ENCODE data around the gene ACVR1.

The ACVR1 gene

GRCh38 chr2:157747280-157747679 is 128.8 kb downstream of the ACVR1 start:
- TF ChIP-seq CTCF (IDR thresholded peaks at IDR 0.05) = no peak
- DNase-seq (ENCODE audit: low spot score) = no peak
- Histone ChIP-seq H3K27ac (no peak overlapping the region), H3K4me3 (no peak overlapping the region)

- H3K27ac ChIP-seq = no peak overlapping the region
- DNase-seq (ENCODE audit: low spot score) = no peak
- TF ChIP-seq CTCF (IDR thresholded peaks at IDR 0.05) = no peak
- no peak overlapping the region for H3K4me3 ChIP-seq
These were observed 129.7 kb downstream of the ACVR1 start for GRCh38 chr2:157746234-157746950.

GRCh38 chr2:157744571-157745076 is 131.5 kb downstream of the ACVR1 start:
- TF ChIP-seq CTCF (IDR thresholded peaks at IDR 0.05) = no peak
- Histone ChIP-seq H3K4me3 (no peak overlapping the region), H3K27ac (no peak overlapping the region)
- DNase-seq (ENCODE audit: low spot score) = no peak

- no peak for TF ChIP-seq CTCF (IDR thresholded peaks at IDR 0.05)
- no peak overlapping the region for H3K4me3 ChIP-seq
- H3K27ac ChIP-seq = no peak overlapping the region
- DNase-seq (ENCODE audit: low spot score) = no peak
These were observed 133.1 kb downstream of the ACVR1 start for GRCh38 chr2:157743051-157743450.

- H3K27ac ChIP-seq = no peak overlapping the region
- DNase-seq (ENCODE audit: low spot score) = no peak
- TF ChIP-seq CTCF (IDR thresholded peaks at IDR 0.05) = no peak
- no peak overlapping the region for H3K4me3 ChIP-seq
These were observed 134.2 kb downstream of the ACVR1 start for GRCh38 chr2:157741819-157742484.

GRCh38 chr2:157737656-157738055 is 138.5 kb downstream of the ACVR1 start:
- H3K4me3 ChIP-seq = no peak overlapping the region
- H3K27ac ChIP-seq = no peak overlapping the region
- DNase-seq (ENCODE audit: low spot score) = no peak
- TF ChIP-seq CTCF (IDR thresholded peaks at IDR 0.05) = no peak

GRCh38 chr2:157735532-157735931 is 140.6 kb downstream of the ACVR1 start:
- Histone ChIP-seq H3K4me3 (no peak overlapping the region), H3K27ac (no peak overlapping the region)
- no peak for DNase-seq (ENCODE audit: low spot score)
- TF ChIP-seq CTCF (IDR thresholded peaks at IDR 0.05) = no peak
